CD14-positive monocyte (primary cell): ENCODE data around the gene ZCCHC2. TPM values are rescaled to one million over a fixed set of nuclear protein-coding genes. Genes with fewer than 3 reads are reported as not detected.
A peak's percentile ranks its signal among the peaks of the same experiment; 100 is the strongest.

Source experiments
- DNase-seq, 3 donors: peaks; one replicate each; pipeline ENCODE4 v3.0.0-alpha.2; 2011 to 2022
- H2AFZ ChIP-seq: 2 replicates; pipeline ENCODE4 v1.6.0; 2012; ENCODE audit warnings: mild to moderate bottlenecking, low read depth, low read length, inconsistent platforms; ENCODE audit not compliant: insufficient read depth, poor library complexity, severe bottlenecking
- H3K27ac ChIP-seq, 2 donors: 1 replicate in 1 of 2; 2 replicates in 1 of 2; pipeline ENCODE4 v1.5.1; 2012 to 2013; ENCODE audit warnings: low read length in 2 of 2, control low read depth in 1 of 2, inconsistent platforms in 1 of 2, low read depth in 1 of 2, mild to moderate bottlenecking in 1 of 2
- H3K27me3 ChIP-seq, 2 donors: one replicate each; pipeline versions ENCODE4 v1.6.0 to v1.6.1; 2011 to 2013; ENCODE audit warnings: low read length in 2 of 2; ENCODE audit not compliant: control insufficient read depth in 2 of 2, insufficient read depth in 2 of 2
- H3K36me3 ChIP-seq, 2 donors: replicated peaks in 1 of 2; 1 replicate in 1 of 2; 2 replicates in 1 of 2; pipeline versions ENCODE4 v1.5.1 to v1.6.1; 2012 to 2013; ENCODE audit warnings: low read length in 2 of 2, control low read depth in 1 of 2, inconsistent platforms in 1 of 2, mild to moderate bottlenecking in 1 of 2; ENCODE audit not compliant: insufficient read depth in 2 of 2, control insufficient read depth in 1 of 2
- H3K4me1 ChIP-seq, 2 donors: 1 replicate in 1 of 2; 2 replicates in 1 of 2; pipeline versions ENCODE4 v1.5.1 to v1.6.1; 2012 to 2013; ENCODE audit warnings: low read length in 2 of 2, control low read depth in 1 of 2, inconsistent platforms in 1 of 2, mild to moderate bottlenecking in 1 of 2, moderate library complexity in 1 of 2; ENCODE audit not compliant: insufficient read depth in 2 of 2, control insufficient read depth in 1 of 2
- H3K4me2 ChIP-seq: replicated peaks from 2 replicates; pipeline ENCODE3; 2012; ENCODE audit warnings: low read length, moderate library complexity, mild to moderate bottlenecking; ENCODE audit not compliant: poor library complexity, severe bottlenecking; ENCODE audit errors: extremely low read depth
- H3K4me3 ChIP-seq, 3 experiments: fragments of 200-600 bp in 1 of 3; sonication (generic) in 1 of 3; replicated peaks in 1 of 3; 1 replicate in 2 of 3; 2 replicates in 1 of 3; pipeline ENCODE4 v1.5.1; 2011 to 2013; ENCODE audit warnings: low read length in 3 of 3, mild to moderate bottlenecking in 3 of 3, control low read depth in 2 of 3, low read depth in 2 of 3, inconsistent platforms in 1 of 3, moderate library complexity in 1 of 3
- H3K79me2 ChIP-seq: 2 replicates; pipeline ENCODE4 v1.6.0; 2012; ENCODE audit warnings: mild to moderate bottlenecking, control low read depth, inconsistent platforms, low read length, moderate library complexity; ENCODE audit not compliant: insufficient read depth
- H3K9ac ChIP-seq: 2 replicates; pipeline ENCODE4 v1.6.0; 2017; ENCODE audit warnings: low read length, mild to moderate bottlenecking; ENCODE audit not compliant: insufficient read depth, poor library complexity, severe bottlenecking
- H3K9me3 ChIP-seq, 2 donors: replicated peaks in 1 of 2; 1 replicate in 1 of 2; 2 replicates in 1 of 2; pipeline versions ENCODE4 v1.5.1 to v1.6.1; 2012 to 2013; ENCODE audit warnings: low read length in 2 of 2, control low read depth in 1 of 2; ENCODE audit not compliant: control insufficient read depth in 1 of 2, insufficient read depth in 1 of 2
- H4K20me1 ChIP-seq: 2 replicates; pipeline ENCODE4 v1.6.0; 2012; ENCODE audit warnings: mild to moderate bottlenecking, low read length, control low read depth, moderate library complexity; ENCODE audit not compliant: insufficient read depth
- H3K27ac Mint-ChIP-seq, 7 donors: one replicate each; pipeline ENCODE4 v1.8.0; 2020; ENCODE audit warnings: mild to moderate bottlenecking in 7 of 7, mixed read lengths in 7 of 7, moderate library complexity in 6 of 7, inconsistent platforms in 2 of 7
- H3K27me3 Mint-ChIP-seq, 3 donors: one replicate each; pipeline ENCODE4 v1.8.0; 2021 to 2022; ENCODE audit warnings: low read depth in 3 of 3, mild to moderate bottlenecking in 3 of 3, mixed read lengths in 3 of 3, moderate library complexity in 3 of 3, inconsistent platforms in 1 of 3
- H3K36me3 Mint-ChIP-seq, 2 donors: one replicate each; pipeline ENCODE4 v1.8.0; 2020; ENCODE audit warnings: mixed read lengths in 2 of 2, inconsistent platforms in 1 of 2, mild to moderate bottlenecking in 1 of 2
- H3K4me1 Mint-ChIP-seq: one replicate; pipeline ENCODE4 v1.8.0; 2020; ENCODE audit warnings: mild to moderate bottlenecking, mixed read lengths
- H3K4me3 Mint-ChIP-seq, 2 donors: one replicate each; pipeline ENCODE4 v1.8.0; 2020; ENCODE audit warnings: mild to moderate bottlenecking in 2 of 2, mixed read lengths in 2 of 2, moderate library complexity in 1 of 2
- H3K9me3 Mint-ChIP-seq, 7 donors: one replicate each; pipeline ENCODE4 v1.8.0; 2020 to 2022; ENCODE audit warnings: mixed read lengths in 7 of 7, mild to moderate bottlenecking in 6 of 7, moderate library complexity in 6 of 7, inconsistent platforms in 2 of 7
- CTCF ChIP-seq: fragments of 200-600 bp; IDR thresholded peaks from one replicate; pipeline ENCODE4 v1.8.0; 2022; ENCODE audit warnings: antibody characterized with exemption, mild to moderate bottlenecking
- WGBS: methylation state at CpG from one replicate; pipeline ENCODE4 v1.1.5; 2013; ENCODE audit warnings: missing lambda C conversion rate; ENCODE audit not compliant: insufficient coverage; 5-methylcytosine and 5-hydroxymethylcytosine counted together
- intact Hi-C, 2 donors: fragments of 100-400 bp; cut with micrococcal nuclease; formaldehyde crosslinking; loops; one replicate each; pipeline versions ENCODE4 v1.15.0 to v1.15.1; 2023
- polyA plus RNA-seq, 3 donors: library from polyadenylated mRNA; depleted of rRNA in 1 of 3; unstranded in 2 of 3; stranded (reverse) in 1 of 3; fragments of 300-500 nt in 2 of 3; fragments of >200 nt in 1 of 3; fragmentation: Illumina TruSeq in 2 of 3; gene quantifications; 1 replicate in 2 of 3; 2 replicates in 1 of 3; pipeline ENCODE4 v1.2.3, GENCODE V29; 2012 to 2021

The ZCCHC2 gene
- polyA plus RNA-seq, 3 donors: 0.59 to 24.9 (median 0.71) TPM

DNA sequence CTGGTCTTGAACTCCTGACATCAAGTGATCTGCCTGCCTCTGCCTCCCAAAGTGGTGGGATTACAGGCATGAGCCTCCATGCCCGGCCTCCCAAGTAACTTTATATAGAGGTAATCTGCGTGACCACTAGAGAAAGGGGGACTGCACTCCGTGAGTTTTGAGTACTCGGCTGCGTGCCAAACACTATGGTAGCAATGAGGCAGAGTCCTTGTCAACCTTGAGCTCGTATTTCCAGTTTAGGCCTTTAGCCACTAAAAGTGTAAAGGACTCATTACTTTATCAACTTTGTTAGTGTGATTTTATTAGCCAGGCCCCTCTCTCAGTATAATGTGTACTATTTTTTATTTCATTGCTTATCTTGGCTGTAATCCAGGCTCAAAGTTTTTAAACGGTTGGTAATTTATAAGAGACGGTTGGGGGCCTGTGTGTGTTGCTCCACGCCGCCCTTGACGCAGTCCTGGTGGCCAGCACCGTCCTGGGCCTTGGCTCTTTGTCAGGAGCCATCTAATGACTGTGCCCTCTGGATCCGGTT, 56.2 kb downstream of the ZCCHC2 start:
- H3K27ac ChIP-seq: no peak overlapping the region
- H4K20me1 ChIP-seq: peaks cover 8% of the 10 kb centered on the region
- no peak for DNase-seq
- Mint-ChIP-seq H3K4me3 (no peak overlapping the region), H3K9me3 (peaks cover 0 to 4% (median 0%) of the 10 kb centered on the region in 7 donors), H3K27ac (peak overlapping the region in 1 of 7 donors; percentile 65), H3K27me3 (no peaks in the 10 kb centered on the region), H3K36me3 (peaks cover 44 to 65% of the 10 kb centered on the region in 2 donors), H3K4me1 (peaks cover 26% of the 10 kb centered on the region)
- H3K27me3 ChIP-seq: no peaks in the 10 kb centered on the region
- H3K9ac ChIP-seq: no peak overlapping the region
- no peaks in the 10 kb centered on the region for H3K79me2 ChIP-seq
- intact Hi-C loops: no loop called here
- H2AFZ ChIP-seq: no peak overlapping the region
- H3K4me2 ChIP-seq: no peak overlapping the region
- peaks cover 16 to 22% of the 10 kb centered on the region in 2 donors for H3K4me1 ChIP-seq
- no peak for TF ChIP-seq CTCF
- 95% methylated on average over 6 of the region's 13 CpGs for WGBS
- H3K9me3 ChIP-seq: no peaks in the 10 kb centered on the region
- peaks cover 31 to 54% of the 10 kb centered on the region in 2 donors for H3K36me3 ChIP-seq
- H3K4me3 ChIP-seq: no peak overlapping the region

DNA sequence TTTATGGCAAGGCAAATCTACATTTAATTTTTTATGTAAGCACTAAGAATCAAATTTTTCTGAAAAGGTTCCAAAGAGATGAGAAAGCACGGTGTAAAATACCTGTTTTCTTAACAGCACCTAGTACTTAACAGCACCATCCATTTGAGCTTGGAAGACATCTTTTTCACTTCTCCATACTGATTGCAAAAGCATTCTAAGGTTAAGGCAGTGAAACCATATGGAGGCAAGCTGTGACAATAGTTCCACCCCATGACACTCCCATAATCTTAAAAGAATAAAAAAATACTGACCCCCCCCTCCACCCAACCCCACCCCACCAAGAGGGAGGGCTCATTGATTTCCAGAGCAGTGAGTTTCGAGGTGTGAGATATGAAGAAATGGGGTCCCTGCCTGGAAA, 60.6 kb downstream of the ZCCHC2 start:
- no peaks in the 10 kb centered on the region for H3K27me3 ChIP-seq
- no peak overlapping the region for H2AFZ ChIP-seq
- H3K4me3 ChIP-seq: no peak overlapping the region
- peaks cover 18% of the 10 kb centered on the region for H4K20me1 ChIP-seq
- H3K4me1 ChIP-seq: peaks cover 12 to 23% of the 10 kb centered on the region in 2 donors
- WGBS: no CpG with 5 or more reads among the region's 2 CpGs
- intact Hi-C loops: loop anchor here in 1 of 2 donors (5.0 to 10.0 kb wide), 2 partner anchors 156 to 399 kb away; partner anchors contain the start of genes PIGN and RELCH
- peaks cover 16 to 43% of the 10 kb centered on the region in 2 donors for H3K36me3 ChIP-seq
- no peak overlapping the region for H3K4me2 ChIP-seq
- H3K79me2 ChIP-seq: no peaks in the 10 kb centered on the region
- peaks cover 29 to 41% of the 10 kb centered on the region in 2 donors for H3K36me3 Mint-ChIP-seq
- no peak for TF ChIP-seq CTCF
- H3K9me3 ChIP-seq: no peaks in the 10 kb centered on the region
- no peak overlapping the region for H3K4me3 Mint-ChIP-seq
- H3K9me3 Mint-ChIP-seq: no peaks in the 10 kb centered on the region
- H3K4me1 Mint-ChIP-seq: peaks cover 30% of the 10 kb centered on the region
- peak overlapping the region in 4 of 7 donors; percentile 31 to 66 (median 48) for H3K27ac Mint-ChIP-seq
- peaks cover 0 to 6% (median 3%) of the 10 kb centered on the region in 3 donors for H3K27me3 Mint-ChIP-seq
- DNase-seq: peak in 1 of 3 donors; percentile 18
- no peak overlapping the region for H3K27ac ChIP-seq
- H3K9ac ChIP-seq: no peak overlapping the region
